ENCODE data around the gene KDM2A. TPM values are rescaled to one million over a fixed set of nuclear protein-coding genes. Genes with fewer than 3 reads are reported as not detected.

Gene KDM2A
- total and polyA plus RNA-seq, 2 of the 13 experiments (the other 11 are each of a cell fraction or from before 2014, with no cell fraction given) = 31.3 to 31.4 TPM

- DNase-seq (ENCODE audit: low spot score) = no peak
- Histone ChIP-seq H2AFZ (ENCODE audit: low read length) (no peak overlapping the region), H3K9me3 (ENCODE audit: low read length) (no peaks in the 10 kb centered on the region), H3K79me2 (ENCODE audit: insufficient read depth, low read length) (peaks cover 2% of the 10 kb centered on the region), H3K27me3 (ENCODE audit: control insufficient read depth in 1 of 2, insufficient read depth in 2 of 2, low read length in 2 of 2) (no peaks in the 10 kb centered on the region), H3K36me3 (replicated peaks in 1 of 2; ENCODE audit: control insufficient read depth in 1 of 2, insufficient read depth in 2 of 2, low read length in 2 of 2) (peaks cover 64 to 82% of the 10 kb centered on the region in 2 experiments), H3K4me3 (replicated peaks in 1 of 3; ENCODE audit: insufficient read depth in 1 of 3, low read depth in 2 of 3, low read length in 3 of 3) (no peak overlapping the region), H3K4me1 (ENCODE audit: insufficient read depth, low read length) (peaks cover 64% of the 10 kb centered on the region), H3K27ac (ENCODE audit: extremely low read length, insufficient read depth, low read length) (no peak overlapping the region), H3K9ac (ENCODE audit: insufficient read depth, low read depth, low read length) (no peak overlapping the region), H3K4me2 (ENCODE audit: low read depth, low read length) (no peak overlapping the region), H4K20me1 (ENCODE audit: insufficient read depth, low read length) (no peaks in the 10 kb centered on the region)
- POLR2A ChIA-PET = interaction anchor here (1.6 to 2.1 kb wide), 2 partner anchors 13 to 65 kb away, joined by 3 to 14 read pairs; no protein-coding TSS in a partner anchor
- CTCF ChIA-PET (ENCODE audit: low intra/inter-chr PET ratio, low total read pairs) = no interaction called here
- intact Hi-C loops (cut with micrococcal nuclease; ENCODE audit: unreplicated experiment) (no loop called here), in situ Hi-C loops (cut with HindIII; ENCODE audit: extremely low pct_ligation_motif_present, low pct_unique_long_range_greater_than_20kb) (no loop called here)
- FAIRE-seq = no peak
- 100% methylated on average over 1 of the region's 4 CpGs for WGBS (ENCODE audit: low lambda C conversion rate)
- peak; percentile 19 for ATAC-seq
- no TSS peak for BruUV-seq (replicated peaks)
- TF ChIP-seq RBM22 (optimal IDR thresholded peaks at IDR 0.05; ENCODE audit: low read length) = peak; percentile 33
- 0 out of 2 replicates have a peak, but pooled peaks have one; percentile 7 for TF ChIP-seq CEBPG (CRISPR knock-in tag; IDR thresholded peaks at IDR 0.05)
- TF ChIP-seq SMC3 (IDR thresholded peaks at IDR 0.05; ENCODE audit: low read length) = peak; percentile 30; the same call in 1 of the 2 replicates
- TF ChIP-seq KLF12 (CRISPR knock-in tag; IDR thresholded peaks at IDR 0.05; ENCODE audit: borderline replicate concordance) = no peak
- no peak for TF ChIP-seq KDM5A (IDR thresholded peaks at IDR 0.05; ENCODE audit: borderline replicate concordance, low read length)
- TF ChIP-seq, protein P1, sequence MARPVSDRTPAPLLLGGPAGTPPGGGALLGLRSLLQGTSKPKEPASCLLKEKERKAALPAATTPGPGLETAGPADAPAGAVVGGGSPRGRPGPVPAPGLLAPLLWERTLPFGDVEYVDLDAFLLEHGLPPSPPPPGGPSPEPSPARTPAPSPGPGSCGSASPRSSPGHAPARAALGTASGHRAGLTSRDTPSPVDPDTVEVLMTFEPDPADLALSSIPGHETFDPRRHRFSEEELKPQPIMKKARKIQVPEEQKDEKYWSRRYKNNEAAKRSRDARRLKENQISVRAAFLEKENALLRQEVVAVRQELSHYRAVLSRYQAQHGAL (CRISPR knock-in tag; IDR thresholded peaks at IDR 0.05; ENCODE audit: not compliant biosample characterization) = no peak
- no peak for TF ChIP-seq ZSCAN25 (CRISPR knock-in tag; IDR thresholded peaks at IDR 0.05)
- TF ChIP-seq HDAC2 (CRISPR knock-in tag; IDR thresholded peaks at IDR 0.05) = peak; percentile 23; the same call in 1 of the 2 replicates
- TF ChIP-seq HIC2 (CRISPR knock-in tag; IDR thresholded peaks at IDR 0.05; ENCODE audit: low read depth) = 0 out of 2 replicates have a peak, but pooled peaks have one; percentile 32
- peak; percentile 50; the same call in 1 of the 2 replicates for TF ChIP-seq RAD21 (CRISPR knock-in tag; IDR thresholded peaks at IDR 0.05)
- TF ChIP-seq, protein P2, sequence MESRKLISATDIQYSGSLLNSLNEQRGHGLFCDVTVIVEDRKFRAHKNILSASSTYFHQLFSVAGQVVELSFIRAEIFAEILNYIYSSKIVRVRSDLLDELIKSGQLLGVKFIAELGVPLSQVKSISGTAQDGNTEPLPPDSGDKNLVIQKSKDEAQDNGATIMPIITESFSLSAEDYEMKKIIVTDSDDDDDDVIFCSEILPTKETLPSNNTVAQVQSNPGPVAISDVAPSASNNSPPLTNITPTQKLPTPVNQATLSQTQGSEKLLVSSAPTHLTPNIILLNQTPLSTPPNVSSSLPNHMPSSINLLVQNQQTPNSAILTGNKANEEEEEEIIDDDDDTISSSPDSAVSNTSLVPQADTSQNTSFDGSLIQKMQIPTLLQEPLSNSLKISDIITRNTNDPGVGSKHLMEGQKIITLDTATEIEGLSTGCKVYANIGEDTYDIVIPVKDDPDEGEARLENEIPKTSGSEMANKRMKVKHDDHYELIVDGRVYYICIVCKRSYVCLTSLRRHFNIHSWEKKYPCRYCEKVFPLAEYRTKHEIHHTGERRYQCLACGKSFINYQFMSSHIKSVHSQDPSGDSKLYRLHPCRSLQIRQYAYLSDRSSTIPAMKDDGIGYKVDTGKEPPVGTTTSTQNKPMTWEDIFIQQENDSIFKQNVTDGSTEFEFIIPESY (CRISPR knock-in tag; IDR thresholded peaks at IDR 0.05) = peak; percentile 42; the same call in 1 of the 2 replicates
- TF ChIP-seq ZFP41 (CRISPR knock-in tag; IDR thresholded peaks at IDR 0.05; ENCODE audit: borderline replicate concordance) = no peak
- no peak for TF ChIP-seq ZNF781 (CRISPR knock-in tag; IDR thresholded peaks at IDR 0.05; ENCODE audit: borderline replicate concordance, not compliant biosample characterization)
- TF ChIP-seq SRSF9 (IDR thresholded peaks at IDR 0.05; ENCODE audit: borderline replicate concordance, insufficient read depth, low read depth, low read length, poor library complexity, severe bottlenecking) = no peak
- TF ChIP-seq, protein P3, sequence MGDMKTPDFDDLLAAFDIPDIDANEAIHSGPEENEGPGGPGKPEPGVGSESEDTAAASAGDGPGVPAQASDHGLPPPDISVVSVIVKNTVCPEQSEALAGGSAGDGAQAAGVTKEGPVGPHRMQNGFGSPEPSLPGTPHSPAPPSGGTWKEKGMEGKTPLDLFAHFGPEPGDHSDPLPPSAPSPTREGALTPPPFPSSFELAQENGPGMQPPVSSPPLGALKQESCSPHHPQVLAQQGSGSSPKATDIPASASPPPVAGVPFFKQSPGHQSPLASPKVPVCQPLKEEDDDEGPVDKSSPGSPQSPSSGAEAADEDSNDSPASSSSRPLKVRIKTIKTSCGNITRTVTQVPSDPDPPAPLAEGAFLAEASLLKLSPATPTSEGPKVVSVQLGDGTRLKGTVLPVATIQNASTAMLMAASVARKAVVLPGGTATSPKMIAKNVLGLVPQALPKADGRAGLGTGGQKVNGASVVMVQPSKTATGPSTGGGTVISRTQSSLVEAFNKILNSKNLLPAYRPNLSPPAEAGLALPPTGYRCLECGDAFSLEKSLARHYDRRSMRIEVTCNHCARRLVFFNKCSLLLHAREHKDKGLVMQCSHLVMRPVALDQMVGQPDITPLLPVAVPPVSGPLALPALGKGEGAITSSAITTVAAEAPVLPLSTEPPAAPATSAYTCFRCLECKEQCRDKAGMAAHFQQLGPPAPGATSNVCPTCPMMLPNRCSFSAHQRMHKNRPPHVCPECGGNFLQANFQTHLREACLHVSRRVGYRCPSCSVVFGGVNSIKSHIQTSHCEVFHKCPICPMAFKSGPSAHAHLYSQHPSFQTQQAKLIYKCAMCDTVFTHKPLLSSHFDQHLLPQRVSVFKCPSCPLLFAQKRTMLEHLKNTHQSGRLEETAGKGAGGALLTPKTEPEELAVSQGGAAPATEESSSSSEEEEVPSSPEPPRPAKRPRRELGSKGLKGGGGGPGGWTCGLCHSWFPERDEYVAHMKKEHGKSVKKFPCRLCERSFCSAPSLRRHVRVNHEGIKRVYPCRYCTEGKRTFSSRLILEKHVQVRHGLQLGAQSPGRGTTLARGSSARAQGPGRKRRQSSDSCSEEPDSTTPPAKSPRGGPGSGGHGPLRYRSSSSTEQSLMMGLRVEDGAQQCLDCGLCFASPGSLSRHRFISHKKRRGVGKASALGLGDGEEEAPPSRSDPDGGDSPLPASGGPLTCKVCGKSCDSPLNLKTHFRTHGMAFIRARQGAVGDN (CRISPR knock-in tag; IDR thresholded peaks at IDR 0.05) = 0 out of 2 replicates have a peak, but pooled peaks have one; percentile 26
- TF ChIP-seq AGO1 (IDR thresholded peaks at IDR 0.05; ENCODE audit: low read depth, low read length, poor library complexity, severe bottlenecking) = no peak
Measured at GRCh38 chr11:67252831-67253239, 133.8 kb downstream of the KDM2A start.
